Keratinocyte (primary cell): ENCODE data around the gene STK11. TPM values are rescaled to one million over a fixed set of nuclear protein-coding genes. Genes with fewer than 3 reads are reported as not detected.

ENCODE experiments used
- DNase-seq: peaks from one replicate; pipeline ENCODE4 v3.0.0-alpha.2; 2011; ENCODE audit warnings: low read depth, missing footprints, low spot score
- FAIRE-seq: peaks from 2 replicates; lab custom pipeline; 2011; peaks lifted over from hg19 to GRCh38; lab: Jason Lieb, UNC
- H2AFZ ChIP-seq: 2 replicates; pipeline ENCODE4 v1.6.0; 2012; ENCODE audit warnings: low read length, control low read depth, inconsistent platforms; ENCODE audit not compliant: control insufficient read depth
- H3K27ac ChIP-seq: 2 replicates; pipeline ENCODE4 v1.5.1; 2011; ENCODE audit warnings: low read length; ENCODE audit not compliant: control insufficient read depth, insufficient read depth
- H3K27me3 ChIP-seq: 3 replicates; pipeline ENCODE4 v1.6.0; 2011; ENCODE audit warnings: low read length; ENCODE audit not compliant: control insufficient read depth, insufficient read depth; ENCODE audit errors: extremely low read depth
- H3K36me3 ChIP-seq, 2 experiments: 2 replicates in 1 of 2; 3 replicates in 1 of 2; pipeline ENCODE4 v1.5.1; 2011; ENCODE audit warnings: low read length in 2 of 2, mild to moderate bottlenecking in 1 of 2; ENCODE audit not compliant: control insufficient read depth in 2 of 2, insufficient read depth in 2 of 2; ENCODE audit errors: extremely low read depth in 1 of 2
- H3K4me1 ChIP-seq: 3 replicates; pipeline ENCODE4 v1.5.1; 2011; ENCODE audit warnings: low read length; ENCODE audit not compliant: control insufficient read depth, insufficient read depth; ENCODE audit errors: extremely low read depth
- H3K4me2 ChIP-seq: 3 replicates; pipeline ENCODE4 v1.6.0; 2011; ENCODE audit warnings: low read depth, low read length; ENCODE audit not compliant: control insufficient read depth, insufficient read depth; ENCODE audit errors: extremely low read depth
- H3K4me3 ChIP-seq, 3 experiments: fragments of 200-600 bp in 1 of 3; sonication (generic) in 1 of 3; 2 replicates in 2 of 3; 3 replicates in 1 of 3; pipeline ENCODE4 v1.5.1; 2011 to 2016; ENCODE audit warnings: low read length in 3 of 3, mild to moderate bottlenecking in 3 of 3, control low read depth in 2 of 3, inconsistent platforms in 1 of 3, low read depth in 1 of 3, mixed read lengths in 1 of 3, mixed run types in 1 of 3, moderate library complexity in 1 of 3; ENCODE audit not compliant: control insufficient read depth in 2 of 3, insufficient read depth in 2 of 3; ENCODE audit errors: extremely low read depth in 1 of 3
- H3K79me2 ChIP-seq: 2 replicates; pipeline ENCODE4 v1.6.0; 2012; ENCODE audit warnings: low read length; ENCODE audit not compliant: control insufficient read depth, insufficient read depth
- H3K9ac ChIP-seq: 3 replicates; pipeline ENCODE4 v1.6.0; 2011; ENCODE audit warnings: low read length; ENCODE audit not compliant: control insufficient read depth, insufficient read depth; ENCODE audit errors: extremely low read depth
- H3K9me1 ChIP-seq: 3 replicates; pipeline ENCODE4 v1.6.0; 2011; ENCODE audit warnings: low read length; ENCODE audit not compliant: control insufficient read depth, insufficient read depth; ENCODE audit errors: extremely low read depth
- H3K9me3 ChIP-seq: 2 replicates; pipeline ENCODE4 v1.5.1; 2012; ENCODE audit warnings: low read depth, low read length; ENCODE audit not compliant: control insufficient read depth
- H4K20me1 ChIP-seq: 3 replicates; pipeline ENCODE4 v1.6.0; 2011; ENCODE audit warnings: low read length; ENCODE audit not compliant: control insufficient read depth, insufficient read depth; ENCODE audit errors: extremely low read depth
- CTCF ChIP-seq, 3 experiments: IDR thresholded peaks in 1 of 3; conservative IDR thresholded peaks in 1 of 3; optimal IDR thresholded peaks in 1 of 3; 2 replicates in 2 of 3; 3 replicates in 1 of 3; pipeline versions ENCODE3 to v1.5.1; 2011; ENCODE audit warnings: low read length in 3 of 3, mild to moderate bottlenecking in 3 of 3, moderate library complexity in 2 of 3, control low read depth in 1 of 3, inconsistent platforms in 1 of 3; ENCODE audit not compliant: insufficient read depth in 2 of 3; ENCODE audit errors: extremely low read depth in 1 of 3
- EZH2 ChIP-seq: IDR thresholded peaks from one replicate; pipeline ENCODE4 v1.6.1; 2012; ENCODE audit warnings: inconsistent platforms, mild to moderate bottlenecking, low read length, moderate library complexity
- dilution Hi-C: fragments of 300-500 bp; cut with MboI; formaldehyde crosslinking; loops from one replicate; pipeline ENCODE4 v1.7.0; 2020; ENCODE audit warnings: low sequenced_read_pairs; ENCODE audit not compliant: extremely low pct_ligation_motif_present
- polyA plus RNA-seq, 5 experiments: library from polyadenylated mRNA; depleted of rRNA in 3 of 5; stranded (reverse) in 3 of 5; stranded (forward) in 1 of 5; unstranded in 1 of 5; fragments of >200 nt; gene quantifications; 1 replicate in 1 of 5; 2 replicates in 3 of 5; 3 replicates in 1 of 5; pipeline versions ENCODE4 v1.2.1 to v1.2.3, GENCODE V29; 2011 to 2012; ENCODE audit warnings: missing spikeins in 2 of 5, low read depth in 1 of 5, low replicate concordance in 1 of 5

Gene STK11
- polyA plus RNA-seq, 1 donor (not counting 4 experiments of a cell fraction or from before 2014, with no cell fraction given): 24.6 TPM

DNA sequence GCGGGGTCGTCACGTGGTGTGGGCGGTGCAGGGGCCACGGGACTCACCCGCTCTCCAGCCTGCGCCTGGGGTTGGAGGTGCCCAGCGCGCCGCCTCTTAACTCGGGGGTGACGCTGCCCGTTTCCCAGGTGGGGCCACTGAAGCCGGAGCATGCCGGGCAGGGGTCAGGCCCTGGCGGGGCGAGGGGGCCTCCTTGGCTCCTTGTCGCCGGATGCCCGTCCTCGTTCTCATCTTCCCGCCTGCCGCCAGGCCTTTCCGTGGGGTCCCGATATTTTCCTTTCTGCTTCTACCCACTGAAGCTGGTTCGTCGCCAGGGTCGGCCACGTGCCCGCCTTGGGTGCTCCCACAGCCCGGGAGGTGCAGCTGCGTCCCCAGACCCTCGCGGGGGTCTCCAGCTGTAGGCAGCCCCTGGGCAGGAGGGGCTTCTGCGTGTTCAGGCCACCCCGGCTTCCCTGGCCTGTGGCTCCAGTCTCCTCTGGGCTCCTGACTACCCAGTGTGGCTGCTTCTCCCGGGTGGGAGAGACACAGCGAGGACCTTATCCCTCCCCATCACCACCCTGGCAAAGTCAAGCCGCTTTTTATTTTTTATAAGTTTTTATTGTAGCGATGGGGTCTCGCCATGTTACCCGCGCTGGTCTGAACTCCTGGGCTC lies 70.5 kb downstream of the STK11 start:
- Histone ChIP-seq H3K9me3 (no peaks in the 10 kb centered on the region), H4K20me1 (peaks cover 10% of the 10 kb centered on the region), H3K4me2 (peak overlapping the region; percentile 94), H3K27me3 (no peaks in the 10 kb centered on the region), H2AFZ (peak overlapping the region; percentile 53), H3K4me1 (peaks cover 33% of the 10 kb centered on the region), H3K9me1 (no peaks in the 10 kb centered on the region), H3K36me3 (peaks cover 33 to 49% of the 10 kb centered on the region in 2 experiments), H3K27ac (peak overlapping the region; percentile 90), H3K4me3 (peak overlapping the region; percentile 69 to 84 (median 80)), H3K9ac (peak overlapping the region; percentile 90), H3K79me2 (peaks cover 43% of the 10 kb centered on the region)
- DNase-seq (no peak), FAIRE-seq (no peak)
- dilution Hi-C loops: no loop called here
- TF ChIP-seq CTCF (optimal IDR thresholded peaks at IDR 0.05 in 1 of 3, IDR thresholded peaks at IDR 0.05 in 1 of 3, conservative IDR thresholded peaks at IDR 0.05 in 1 of 3; ENCODE audit: extremely low read depth in 1 of 3, insufficient read depth in 2 of 3, low read length in 3 of 3): no peak
- no peak for TF ChIP-seq EZH2

DNA sequence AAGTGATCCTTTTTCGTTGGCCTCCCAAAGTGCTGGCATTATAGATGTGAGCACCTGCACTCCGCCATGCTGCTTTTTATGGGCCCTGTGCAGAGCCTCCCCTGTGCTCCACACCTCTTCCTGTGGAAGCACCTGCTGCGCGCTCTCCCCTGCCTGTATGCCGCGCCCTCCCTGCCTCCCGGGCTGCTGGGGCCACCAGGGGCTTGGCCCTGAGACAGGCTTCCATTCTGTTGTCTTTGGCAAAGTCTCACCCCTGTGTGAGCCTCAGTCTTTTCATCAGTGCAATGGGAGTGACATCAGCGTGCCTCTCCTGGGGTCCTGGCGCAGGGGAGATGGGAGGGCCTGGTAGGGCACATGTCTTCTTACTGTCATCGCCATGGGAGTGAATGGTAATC lies 71.0 kb downstream of the STK11 start:
- Histone ChIP-seq H3K9ac (peak overlapping the region; percentile 90), H3K36me3 (peaks cover 28 to 46% of the 10 kb centered on the region in 2 experiments), H3K4me2 (peak overlapping the region; percentile 94), H3K4me1 (peaks cover 30% of the 10 kb centered on the region), H3K79me2 (peaks cover 38% of the 10 kb centered on the region), H3K4me3 (peak overlapping the region; percentile 69 to 84 (median 80)), H3K9me1 (no peaks in the 10 kb centered on the region), H4K20me1 (peaks cover 10% of the 10 kb centered on the region), H3K27me3 (no peaks in the 10 kb centered on the region), H3K27ac (peak overlapping the region; percentile 90), H3K9me3 (no peaks in the 10 kb centered on the region), H2AFZ (no peak overlapping the region)
- TF ChIP-seq CTCF (optimal IDR thresholded peaks at IDR 0.05 in 1 of 3, IDR thresholded peaks at IDR 0.05 in 1 of 3, conservative IDR thresholded peaks at IDR 0.05 in 1 of 3; ENCODE audit: extremely low read depth in 1 of 3, insufficient read depth in 2 of 3, low read length in 3 of 3) (no peak), EZH2 (no peak)
- FAIRE-seq (no peak), DNase-seq (no peak)
- dilution Hi-C loops: no loop called here
